IPS-20b (cell line): ENCODE measurements around the gene MPST.

Experiments used
- H3K27ac ChIP-seq: one replicate; pipeline ENCODE4 v1.5.1; 2013; ENCODE audit warnings: low read length
- H3K27me3 ChIP-seq: 2 replicates; pipeline ENCODE4 v1.6.1; 2013; ENCODE audit warnings: mild to moderate bottlenecking, low read length, inconsistent platforms; ENCODE audit not compliant: insufficient read depth
- H3K36me3 ChIP-seq: 2 replicates; pipeline ENCODE4 v1.6.1; 2013; ENCODE audit warnings: low read depth, mild to moderate bottlenecking, inconsistent platforms, low read length, moderate library complexity; ENCODE audit not compliant: insufficient read depth
- H3K4me1 ChIP-seq: 2 replicates; pipeline ENCODE4 v1.6.1; 2013; ENCODE audit warnings: mild to moderate bottlenecking, control low read depth, inconsistent platforms, low read length, moderate library complexity; ENCODE audit not compliant: insufficient read depth
- H3K4me3 ChIP-seq: 2 replicates; pipeline ENCODE4 v1.5.1; 2013; ENCODE audit warnings: mild to moderate bottlenecking, low read length, inconsistent platforms
- H3K9ac ChIP-seq: 2 replicates; pipeline ENCODE4 v1.6.1; 2013; ENCODE audit warnings: low read depth, mild to moderate bottlenecking, inconsistent platforms, low read length, moderate library complexity
- H3K9me3 ChIP-seq: 2 replicates; pipeline ENCODE4 v1.6.1; 2013; ENCODE audit warnings: mild to moderate bottlenecking, low read depth, low read length, inconsistent platforms; ENCODE audit not compliant: insufficient read depth

Gene MPST

GRCh38 chr22:37019309-37020191 lies at the start of gene MPST, which contains the start of gene TST:
TSS of gene MPST (plus strand) at chr22:37019742. CDS start at chr22:37019837, 95 bp downstream.
TSS of gene TST (minus strand) at chr22:37019447. CDS start at chr22:37018732, 715 bp downstream.
- peak within 1 kb of the TSS; percentile 84 for H3K9ac ChIP-seq
- H3K36me3 ChIP-seq = peaks cover 20% of the 10 kb centered on the region
- H3K27ac ChIP-seq = peak within 1 kb of the TSS; percentile 84

GRCh38 chr22:36971341-36972125 lies 48.0 kb upstream of the MPST start:
- H3K9me3 ChIP-seq = no peaks in the 10 kb centered on the region
- H3K27ac ChIP-seq = no peak overlapping the region
- peaks cover 1% of the 10 kb centered on the region; the same call in 1 of the 2 replicates for H3K27me3 ChIP-seq
- no peak overlapping the region for H3K9ac ChIP-seq
- no peak overlapping the region for H3K4me3 ChIP-seq
- no peaks in the 10 kb centered on the region for H3K4me1 ChIP-seq
- H3K36me3 ChIP-seq = no peaks in the 10 kb centered on the region

More at GRCh38 chr22:37019309-37020191, at the start of gene MPST, which contains the start of gene TST:
- peaks cover 8% of the 10 kb centered on the region; the same call in 1 of the 2 replicates for H3K4me1 ChIP-seq
- peak within 1 kb of the TSS; percentile 96 for H3K4me3 ChIP-seq
- H3K27me3 ChIP-seq = no peaks in the 10 kb centered on the region
- no peaks in the 10 kb centered on the region for H3K9me3 ChIP-seq

- no peak overlapping the region for H3K27ac ChIP-seq
- no peaks in the 10 kb centered on the region for H3K9me3 ChIP-seq
- no peaks in the 10 kb centered on the region for H3K36me3 ChIP-seq
Observed at GRCh38 chr22:36976606-36977005, 42.9 kb upstream of the MPST start.

GRCh38 chr22:36977401-36977861 lies 42.1 kb upstream of the MPST start:
- peak overlapping the region; percentile 68 for H3K4me3 ChIP-seq
- peak overlapping the region; percentile 42; the same call in 1 of the 2 replicates for H3K9ac ChIP-seq

More at GRCh38 chr22:36976606-36977005, 42.9 kb upstream of the MPST start:
- Histone ChIP-seq H3K27me3 (peaks cover 10% of the 10 kb centered on the region; the same call in 1 of the 2 replicates), H3K4me1 (no peaks in the 10 kb centered on the region), H3K4me3 (no peak overlapping the region), H3K9ac (no peak overlapping the region)

GRCh38 chr22:36977947-36978660 lies 41.4 kb upstream of the MPST start:
- Histone ChIP-seq H3K9ac (peak overlapping the region; percentile 42; the same call in 1 of the 2 replicates), H3K27me3 (peaks cover 10% of the 10 kb centered on the region; the same call in 1 of the 2 replicates), H3K36me3 (no peaks in the 10 kb centered on the region), H3K27ac (no peak overlapping the region), H3K9me3 (no peaks in the 10 kb centered on the region), H3K4me1 (no peaks in the 10 kb centered on the region), H3K4me3 (peak overlapping the region; percentile 68)

More at GRCh38 chr22:36977401-36977861, 42.1 kb upstream of the MPST start:
- peaks cover 10% of the 10 kb centered on the region; the same call in 1 of the 2 replicates for H3K27me3 ChIP-seq
- no peaks in the 10 kb centered on the region for H3K4me1 ChIP-seq
- H3K36me3 ChIP-seq = no peaks in the 10 kb centered on the region
- H3K27ac ChIP-seq = no peak overlapping the region
- no peaks in the 10 kb centered on the region for H3K9me3 ChIP-seq

- no peak overlapping the region for H3K9ac ChIP-seq
- H3K9me3 ChIP-seq = no peaks in the 10 kb centered on the region
- H3K36me3 ChIP-seq = no peaks in the 10 kb centered on the region
- H3K4me3 ChIP-seq = no peak overlapping the region
- no peaks in the 10 kb centered on the region for H3K4me1 ChIP-seq
- H3K27ac ChIP-seq = no peak overlapping the region
- peaks cover 10% of the 10 kb centered on the region; the same call in 1 of the 2 replicates for H3K27me3 ChIP-seq
Observed at GRCh38 chr22:36979016-36979910, 40.3 kb upstream of the MPST start.

GRCh38 chr22:36981247-36981775 lies 38.2 kb upstream of the MPST start:
- Histone ChIP-seq H3K36me3 (no peaks in the 10 kb centered on the region), H3K9me3 (peaks cover 11% of the 10 kb centered on the region), H3K9ac (no peak overlapping the region), H3K4me3 (no peak overlapping the region), H3K4me1 (no peaks in the 10 kb centered on the region), H3K27ac (no peak overlapping the region), H3K27me3 (peaks cover 10% of the 10 kb centered on the region; the same call in 1 of the 2 replicates)

GRCh38 chr22:36982136-36982535 lies 37.4 kb upstream of the MPST start:
- Histone ChIP-seq H3K27ac (no peak overlapping the region), H3K9ac (no peak overlapping the region), H3K9me3 (peaks cover 11% of the 10 kb centered on the region), H3K27me3 (peaks cover 2% of the 10 kb centered on the region; the same call in 1 of the 2 replicates), H3K4me3 (no peak overlapping the region), H3K36me3 (no peaks in the 10 kb centered on the region), H3K4me1 (no peaks in the 10 kb centered on the region)

GRCh38 chr22:36985211-36985889 lies 34.2 kb upstream of the MPST start:
- Histone ChIP-seq H3K27me3 (peaks cover 3% of the 10 kb centered on the region; the same call in 1 of the 2 replicates), H3K27ac (no peak overlapping the region), H3K36me3 (no peaks in the 10 kb centered on the region), H3K4me3 (no peak overlapping the region), H3K9me3 (peaks cover 11% of the 10 kb centered on the region), H3K4me1 (no peaks in the 10 kb centered on the region), H3K9ac (no peak overlapping the region)
